GM12874 (cell line): ENCODE measurements around the gene KPNA4.

Source experiments
- CTCF ChIP-seq: IDR thresholded peaks from 2 replicates; pipeline ENCODE4 v1.5.1; 2011; ENCODE audit warnings: low read depth, mild to moderate bottlenecking, control low read depth, low read length, moderate library complexity; ENCODE audit not compliant: insufficient read depth

KPNA4 gene

DNA sequence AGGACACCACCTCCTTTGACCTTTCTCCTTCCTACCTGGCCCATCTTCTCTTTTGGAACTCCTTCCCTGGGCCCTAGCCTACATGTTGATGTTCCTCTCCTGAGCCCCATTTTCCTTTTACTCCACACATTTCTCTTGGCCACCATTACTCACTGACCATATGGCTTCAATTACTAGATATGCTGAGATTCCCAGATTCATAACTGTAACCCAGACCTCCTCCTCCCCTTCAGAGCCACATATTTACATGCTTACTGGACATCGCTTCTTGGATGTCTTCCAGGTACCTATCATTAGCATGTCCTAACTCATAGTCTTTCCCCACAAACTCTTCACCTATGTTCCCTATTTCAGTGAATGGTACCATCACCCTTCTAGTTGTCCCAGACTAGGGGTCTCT is 91.4 kb downstream of the KPNA4 start:
- TF ChIP-seq CTCF = no peak

- no peak for TF ChIP-seq CTCF
These were observed 92.2 kb downstream of the KPNA4 start for GRCh38 chr3:160473221-160473620.

DNA sequence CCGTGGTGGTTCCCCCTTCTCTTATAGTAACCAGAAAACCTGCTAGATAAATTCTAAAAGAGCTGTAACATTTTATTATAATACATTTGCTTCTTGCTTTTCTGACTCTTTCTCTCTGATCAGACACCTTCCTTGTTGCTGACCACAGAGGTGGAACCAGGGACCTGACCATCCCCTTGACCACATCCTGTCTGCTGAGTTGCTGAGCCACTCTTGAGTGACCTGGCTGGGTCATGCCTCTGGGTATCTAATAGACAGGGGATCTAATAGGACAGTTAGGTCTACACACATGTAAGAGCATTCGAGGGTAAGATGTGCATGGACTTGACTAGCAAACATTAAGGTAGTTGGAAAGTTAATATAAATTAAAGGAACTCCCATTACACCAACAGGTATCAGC is 93.0 kb downstream of the KPNA4 start:
- TF ChIP-seq CTCF = no peak

DNA sequence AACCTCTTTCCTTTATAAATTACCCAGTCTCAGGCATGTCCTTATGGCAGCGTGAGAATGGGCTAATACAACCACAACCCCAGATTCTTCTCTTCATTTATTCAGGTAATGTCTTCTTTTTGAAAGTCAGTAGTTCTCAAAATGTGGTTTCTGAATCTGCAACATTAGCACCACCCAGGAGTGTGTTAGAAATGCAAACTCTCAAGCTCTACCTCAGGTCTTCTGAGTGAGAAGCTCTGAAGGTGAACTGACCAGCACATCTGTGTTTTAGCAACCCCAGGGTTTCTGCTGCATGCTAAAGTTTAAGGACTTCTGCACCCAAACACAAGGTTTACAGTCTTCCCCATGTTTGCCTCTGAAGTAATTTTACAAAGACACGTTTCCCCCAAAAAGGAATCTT is 93.5 kb downstream of the KPNA4 start:
- no peak for TF ChIP-seq CTCF

DNA sequence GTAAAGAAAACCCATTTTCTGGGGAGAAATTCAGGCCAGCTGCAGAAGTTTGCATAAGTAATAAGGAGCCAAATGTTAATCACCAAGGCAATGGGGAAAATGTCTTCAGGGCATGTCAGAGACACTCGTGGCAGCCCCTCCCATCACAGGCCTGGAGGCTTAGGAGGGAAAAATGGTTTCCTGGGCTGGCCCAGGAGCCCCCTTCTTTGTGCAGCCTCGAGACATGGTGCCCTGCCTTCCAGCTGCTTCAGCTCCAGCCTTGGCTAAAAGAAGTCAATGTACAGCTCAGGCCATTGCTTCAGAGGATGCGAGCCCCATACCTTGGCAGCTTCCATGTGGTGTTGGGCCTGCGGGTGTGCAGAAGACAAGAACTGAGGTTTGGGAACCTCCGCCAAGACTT is 95.2 kb downstream of the KPNA4 start:
- no peak for TF ChIP-seq CTCF

- no peak for TF ChIP-seq CTCF
These were observed 100.4 kb downstream of the KPNA4 start for GRCh38 chr3:160464971-160465370.

DNA sequence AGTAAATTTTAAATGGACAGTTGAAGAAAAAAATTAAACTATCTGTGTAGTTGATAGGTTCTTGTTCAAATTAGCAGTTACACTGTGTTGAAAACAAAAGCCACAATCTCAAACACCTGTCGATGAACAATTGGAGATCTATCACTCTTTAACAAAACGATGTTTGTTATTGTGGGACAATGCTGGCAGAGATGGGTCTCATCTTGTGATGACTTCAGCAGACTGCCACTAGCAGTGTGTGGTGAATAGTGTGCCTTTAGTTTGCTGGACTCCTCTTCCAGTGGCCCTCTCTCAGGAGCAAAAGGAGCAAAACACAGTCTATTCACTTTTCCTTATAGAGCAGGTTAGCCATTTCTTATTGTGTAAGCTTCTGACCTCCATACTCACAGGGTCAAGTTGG is 101.0 kb downstream of the KPNA4 start:
- TF ChIP-seq CTCF = no peak

GRCh38 chr3:160460033-160460432 is 105.3 kb downstream of the KPNA4 start:
- TF ChIP-seq CTCF = no peak
